Sigmoid colon (tissue), 7 donors: Measurements from ENCODE around the gene OPALIN. TPM values are rescaled to one million over a fixed set of nuclear protein-coding genes. Genes with fewer than 3 reads are reported as not detected.

Experiments
- DNase-seq: peaks from one replicate; pipeline ENCODE4 v3.0.0-alpha.2; 2019
- H3K27ac ChIP-seq, 4 donors: fragments of 200-600 bp; sonication (generic); one replicate each; pipeline ENCODE4 v1.5.1; 2016 to 2019; ENCODE audit warnings: mild to moderate bottlenecking in 1 of 4
- H3K27me3 ChIP-seq, 3 donors: fragments of 200-600 bp; sonication (generic); one replicate each; pipeline ENCODE4 v1.5.1; 2019; ENCODE audit warnings: mild to moderate bottlenecking in 1 of 3
- H3K36me3 ChIP-seq, 4 donors: fragments of 200-600 bp; sonication (generic); one replicate each; pipeline ENCODE4 v1.5.1; 2016 to 2019
- H3K4me1 ChIP-seq, 4 donors: fragments of 200-600 bp; sonication (generic); one replicate each; pipeline ENCODE4 v1.5.1; 2017 to 2019
- H3K4me3 ChIP-seq, 4 donors: fragments of 200-600 bp; sonication (generic); one replicate each; pipeline ENCODE4 v1.5.1; 2017 to 2019; ENCODE audit warnings: mild to moderate bottlenecking in 2 of 4, moderate library complexity in 1 of 4
- H3K9me3 ChIP-seq, 4 donors: fragments of 200-600 bp in 3 of 4; sonication (generic) in 3 of 4; one replicate each; pipeline versions ENCODE4 v1.5.1 to v1.6.1; 2013 to 2019
- CTCF ChIP-seq, 4 experiments: fragments of 450-650 bp in 3 of 4; fragments of 200-600 bp in 1 of 4; IDR thresholded peaks; one replicate each; pipeline ENCODE4 v1.5.1; 2016 to 2019; ENCODE audit warnings: antibody characterized with exemption in 4 of 4, mild to moderate bottlenecking in 3 of 4, moderate library complexity in 2 of 4
- EP300 ChIP-seq, 4 donors: sonication (generic); formaldehyde crosslinking; IDR thresholded peaks; one replicate each; pipeline ENCODE4 v1.6.1; 2017; ENCODE audit warnings: antibody characterized with exemption in 4 of 4
- POLR2A ChIP-seq, 2 donors: fragments of 450-650 bp; IDR thresholded peaks; one replicate each; pipeline ENCODE4 v1.6.1; 2016; ENCODE audit warnings: antibody characterized with exemption in 2 of 2, mild to moderate bottlenecking in 2 of 2, moderate library complexity in 2 of 2
- POLR2AphosphoS5 ChIP-seq, 4 donors: sonication (generic); formaldehyde crosslinking; IDR thresholded peaks; one replicate each; pipeline ENCODE4 v1.6.1; 2017; ENCODE audit warnings: antibody characterized with exemption in 4 of 4
- WGBS, 2 donors: extraction: QIAGEN DNeasy Blood & Tissue Kit; methylation state at CpG; one replicate each; pipeline ENCODE4 v1.1.7; 2013; 5-methylcytosine and 5-hydroxymethylcytosine counted together
- intact Hi-C: fragments of 100-400 bp; cut with DNase I; formaldehyde crosslinking; loops from one replicate; pipeline ENCODE4 v1.15.1; 2023
- polyA plus RNA-seq, 3 donors: library from polyadenylated mRNA; stranded (reverse); fragments of 200-250 nt; gene quantifications; one replicate each; pipeline ENCODE4 v1.2.3, GENCODE V29; 2013
- total RNA-seq, 4 donors: library from RNA; depleted of rRNA; stranded (reverse); fragments of >200 nt; gene quantifications; one replicate each; pipeline ENCODE4 v1.1.0, GENCODE V29; 2016
- donor health status: healthy with polysubstance abuse.
- donor health status: Bipolar disorder and iron deficiency.
- donor health status: healthy.

Gene OPALIN
- total and polyA plus RNA-seq, 7 donors = not detected

GRCh38 chr10:96376483-96376882 is 17.7 kb upstream of the OPALIN start:
- Histone ChIP-seq H3K4me3 (no peak overlapping the region), H3K9me3 (no peaks in the 10 kb centered on the region), H3K27ac (peak overlapping the region in 3 of 4 donors; percentile 51 to 74 (median 68)), H3K4me1 (peaks cover 0 to 58% (median 55%) of the 10 kb centered on the region in 4 donors), H3K27me3 (no peaks in the 10 kb centered on the region), H3K36me3 (no peaks in the 10 kb centered on the region)
- intact Hi-C loops = loop anchor here (5.0 to 10.0 kb wide), 2 partner anchors 208 to 661 kb away; partner anchors contain the start of gene TM9SF3
- WGBS, 2 donors = 75 to 77% methylated on average over 7 of the region's 7 CpGs
- TF ChIP-seq EP300 (IDR thresholded peaks at IDR 0.05) (no peak), POLR2A (IDR thresholded peaks at IDR 0.05) (no peak), POLR2AphosphoS5 (IDR thresholded peaks at IDR 0.05) (no peak), CTCF (IDR thresholded peaks at IDR 0.05) (no peak)
- no peak for DNase-seq

GRCh38 chr10:96374985-96375830 is 16.4 kb upstream of the OPALIN start:
- Histone ChIP-seq H3K27me3 (no peaks in the 10 kb centered on the region), H3K4me3 (peak overlapping the region; percentile 21 to 46 (median 43)), H3K4me1 (peaks cover 0 to 52% (median 48%) of the 10 kb centered on the region in 4 donors), H3K9me3 (no peaks in the 10 kb centered on the region), H3K36me3 (no peaks in the 10 kb centered on the region), H3K27ac (no peak overlapping the region)
- 5 to 6% methylated on average over 36 of the region's 36 CpGs for WGBS, 2 donors
- intact Hi-C loops = loop anchor here (1.0 to 10.0 kb wide), 6 partner anchors 21 to 662 kb away; partner anchors contain the start of genes TLL2 and TM9SF3
- TF ChIP-seq POLR2AphosphoS5 (IDR thresholded peaks at IDR 0.05) = peak in 3 of 4 donors; percentile 43 to 49 (median 49)
- TF ChIP-seq EP300 (IDR thresholded peaks at IDR 0.05) = no peak
- TF ChIP-seq CTCF (IDR thresholded peaks at IDR 0.05) = peak; percentile 92 to 99 (median 96)
- no peak for TF ChIP-seq POLR2A (IDR thresholded peaks at IDR 0.05)
- DNase-seq = peak; percentile 93

GRCh38 chr10:96374639-96374984 is 15.8 kb upstream of the OPALIN start:
- intact Hi-C loops = loop anchor here (2.0 to 10.0 kb wide), 2 partner anchors 42 to 210 kb away; partner anchors contain the start of gene TM9SF3
- Histone ChIP-seq H3K4me3 (peak overlapping the region in 3 of 4 donors; percentile 21 to 46 (median 43)), H3K36me3 (no peaks in the 10 kb centered on the region), H3K9me3 (no peaks in the 10 kb centered on the region), H3K27me3 (no peaks in the 10 kb centered on the region), H3K4me1 (peaks cover 0 to 48% (median 47%) of the 10 kb centered on the region in 4 donors), H3K27ac (no peak overlapping the region)
- TF ChIP-seq EP300 (IDR thresholded peaks at IDR 0.05) (no peak), CTCF (IDR thresholded peaks at IDR 0.05) (no peak), POLR2AphosphoS5 (IDR thresholded peaks at IDR 0.05) (no peak), POLR2A (IDR thresholded peaks at IDR 0.05) (no peak)
- DNase-seq = no peak
- WGBS, 2 donors = 23 to 41% methylated on average over 9 of the region's 9 CpGs

- Histone ChIP-seq H3K27ac (no peak overlapping the region), H3K9me3 (no peaks in the 10 kb centered on the region), H3K36me3 (no peaks in the 10 kb centered on the region), H3K4me3 (no peak overlapping the region), H3K4me1 (peaks cover 0 to 44% (median 42%) of the 10 kb centered on the region in 4 donors), H3K27me3 (no peaks in the 10 kb centered on the region)
- WGBS, 2 donors = 87 to 89% methylated on average over 5 of the region's 5 CpGs
- intact Hi-C loops = loop anchor here (2.0 to 10.0 kb wide), 2 partner anchors 43 to 211 kb away; partner anchors contain the start of gene TM9SF3
- no peak for DNase-seq
- no peak for TF ChIP-seq POLR2AphosphoS5 (IDR thresholded peaks at IDR 0.05)
- no peak for TF ChIP-seq EP300 (IDR thresholded peaks at IDR 0.05)
- no peak for TF ChIP-seq POLR2A (IDR thresholded peaks at IDR 0.05)
- no peak for TF ChIP-seq CTCF (IDR thresholded peaks at IDR 0.05)
These were observed 15.2 kb upstream of the OPALIN start for GRCh38 chr10:96374004-96374403.
